ENCODE results near the gene DNAAF8.
"Not testable (repeated sequence)": the region's sequence is repeated elsewhere in the genome, so short reads cannot be mapped to it uniquely, and the experiment has no call there.

The DNAAF8 gene

GRCh38 chr16:4778050-4778392 is 43.7 kb downstream of the DNAAF8 start:
- H3K4me2 ChIP-seq = no peak overlapping the region
- no peak overlapping the region for H3K27ac ChIP-seq
- no peaks in the 10 kb centered on the region for H3K4me1 ChIP-seq (ENCODE audit: low read depth, poor library complexity, severe bottlenecking)
- H2AFZ ChIP-seq (ENCODE audit: low read depth) = no peak overlapping the region
- no peaks in the 10 kb centered on the region for H4K20me1 ChIP-seq (ENCODE audit: insufficient read depth)
- H3K36me3 ChIP-seq (ENCODE audit: insufficient read depth) = no peaks in the 10 kb centered on the region
- H3K27me3 ChIP-seq (ENCODE audit: insufficient read depth, low read depth) = no peaks in the 10 kb centered on the region
- no peak overlapping the region for H3K9ac ChIP-seq
- H3K4me3 ChIP-seq (IDR thresholded peaks at IDR 0.05; ENCODE audit: insufficient read depth, low read depth, low read length) = no peak overlapping the region
- TF ChIP-seq, protein P1, sequence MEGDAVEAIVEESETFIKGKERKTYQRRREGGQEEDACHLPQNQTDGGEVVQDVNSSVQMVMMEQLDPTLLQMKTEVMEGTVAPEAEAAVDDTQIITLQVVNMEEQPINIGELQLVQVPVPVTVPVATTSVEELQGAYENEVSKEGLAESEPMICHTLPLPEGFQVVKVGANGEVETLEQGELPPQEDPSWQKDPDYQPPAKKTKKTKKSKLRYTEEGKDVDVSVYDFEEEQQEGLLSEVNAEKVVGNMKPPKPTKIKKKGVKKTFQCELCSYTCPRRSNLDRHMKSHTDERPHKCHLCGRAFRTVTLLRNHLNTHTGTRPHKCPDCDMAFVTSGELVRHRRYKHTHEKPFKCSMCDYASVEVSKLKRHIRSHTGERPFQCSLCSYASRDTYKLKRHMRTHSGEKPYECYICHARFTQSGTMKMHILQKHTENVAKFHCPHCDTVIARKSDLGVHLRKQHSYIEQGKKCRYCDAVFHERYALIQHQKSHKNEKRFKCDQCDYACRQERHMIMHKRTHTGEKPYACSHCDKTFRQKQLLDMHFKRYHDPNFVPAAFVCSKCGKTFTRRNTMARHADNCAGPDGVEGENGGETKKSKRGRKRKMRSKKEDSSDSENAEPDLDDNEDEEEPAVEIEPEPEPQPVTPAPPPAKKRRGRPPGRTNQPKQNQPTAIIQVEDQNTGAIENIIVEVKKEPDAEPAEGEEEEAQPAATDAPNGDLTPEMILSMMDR (conservative IDR thresholded peaks at IDR 0.05; ENCODE audit: low read depth, low read length) = no peak
- H3K79me2 ChIP-seq (ENCODE audit: insufficient read depth, low read depth) = no peaks in the 10 kb centered on the region

DNA sequence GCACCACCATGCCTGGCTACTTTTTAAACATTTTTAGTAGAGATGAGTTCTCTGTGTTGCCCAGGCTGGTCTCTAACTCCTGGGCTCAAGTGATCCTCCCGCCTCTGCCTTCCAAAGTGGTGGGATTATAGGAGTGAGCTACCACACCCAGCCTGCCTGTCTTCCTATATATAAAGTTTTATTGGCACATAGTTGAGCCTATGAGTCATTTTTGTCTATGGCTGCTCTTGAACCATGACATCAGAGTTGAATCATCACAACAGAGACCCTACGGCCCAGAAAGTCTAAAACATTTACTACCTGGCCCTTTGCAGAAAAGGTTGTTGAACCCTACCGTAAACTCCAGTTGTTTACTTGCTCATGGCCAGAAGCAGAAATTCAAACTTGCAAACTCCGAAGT is 45.9 kb downstream of the DNAAF8 start:
- no peaks in the 10 kb centered on the region for H3K79me2 ChIP-seq (ENCODE audit: insufficient read depth, low read depth)
- H2AFZ ChIP-seq (ENCODE audit: low read depth) = no peak overlapping the region
- no peaks in the 10 kb centered on the region for H3K36me3 ChIP-seq (ENCODE audit: insufficient read depth)
- no peak overlapping the region for H3K4me3 ChIP-seq (IDR thresholded peaks at IDR 0.05; ENCODE audit: insufficient read depth, low read depth, low read length)
- TF ChIP-seq, protein P1 (conservative IDR thresholded peaks at IDR 0.05; ENCODE audit: low read depth, low read length) = no peak
- H4K20me1 ChIP-seq (ENCODE audit: insufficient read depth) = no peaks in the 10 kb centered on the region
- H3K4me1 ChIP-seq (ENCODE audit: low read depth, poor library complexity, severe bottlenecking) = no peaks in the 10 kb centered on the region
- H3K27ac ChIP-seq = no peak overlapping the region
- H3K4me2 ChIP-seq = no peak overlapping the region
- no peak overlapping the region for H3K9ac ChIP-seq
- H3K27me3 ChIP-seq (ENCODE audit: insufficient read depth, low read depth) = no peaks in the 10 kb centered on the region

GRCh38 chr16:4783251-4783950 is 49.1 kb downstream of the DNAAF8 start:
- no peak overlapping the region for H3K4me2 ChIP-seq
- H4K20me1 ChIP-seq (ENCODE audit: insufficient read depth) = no peaks in the 10 kb centered on the region
- H3K27me3 ChIP-seq (ENCODE audit: insufficient read depth, low read depth) = no peaks in the 10 kb centered on the region
- no peak overlapping the region for H3K9ac ChIP-seq
- H3K4me3 ChIP-seq (IDR thresholded peaks at IDR 0.05; ENCODE audit: insufficient read depth, low read depth, low read length) = no peak overlapping the region
- H3K27ac ChIP-seq = no peak overlapping the region
- no peaks in the 10 kb centered on the region for H3K36me3 ChIP-seq (ENCODE audit: insufficient read depth)
- no peak overlapping the region for H2AFZ ChIP-seq (ENCODE audit: low read depth)
- no peaks in the 10 kb centered on the region for H3K4me1 ChIP-seq (ENCODE audit: low read depth, poor library complexity, severe bottlenecking)
- H3K79me2 ChIP-seq (ENCODE audit: insufficient read depth, low read depth) = no peaks in the 10 kb centered on the region
- TF ChIP-seq, protein P1 (conservative IDR thresholded peaks at IDR 0.05; ENCODE audit: low read depth, low read length) = no peak

DNA sequence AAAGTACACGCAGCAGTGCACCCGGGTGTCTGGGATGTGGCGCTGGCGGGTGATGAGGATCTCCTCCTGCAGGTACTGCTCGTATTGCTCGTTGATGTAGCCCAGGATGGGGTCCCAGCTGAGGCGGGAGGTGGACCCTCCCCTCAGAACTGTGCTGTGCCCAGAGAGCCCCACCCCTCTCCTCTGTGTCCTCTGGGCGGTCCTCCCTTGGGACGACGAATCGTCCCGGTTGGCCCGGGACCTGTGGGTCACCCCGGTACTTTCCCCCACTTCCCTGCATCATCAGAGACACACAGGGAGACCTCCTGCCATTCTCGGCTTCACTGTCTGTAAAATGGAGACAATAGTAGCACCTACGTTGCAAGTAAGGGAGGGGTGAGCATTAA is 49.6 kb downstream of the DNAAF8 start:
- no peak overlapping the region for H3K4me3 ChIP-seq (IDR thresholded peaks at IDR 0.05; ENCODE audit: insufficient read depth, low read depth, low read length)
- H2AFZ ChIP-seq (ENCODE audit: low read depth) = no peak overlapping the region
- no peak overlapping the region for H3K4me2 ChIP-seq
- H3K36me3 ChIP-seq (ENCODE audit: insufficient read depth) = no peaks in the 10 kb centered on the region
- H3K9ac ChIP-seq = no peak overlapping the region
- no peaks in the 10 kb centered on the region for H4K20me1 ChIP-seq (ENCODE audit: insufficient read depth)
- H3K27ac ChIP-seq = no peak overlapping the region
- H3K4me1 ChIP-seq (ENCODE audit: low read depth, poor library complexity, severe bottlenecking) = no peaks in the 10 kb centered on the region
- TF ChIP-seq, protein P1 (conservative IDR thresholded peaks at IDR 0.05; ENCODE audit: low read depth, low read length) = no peak
- H3K79me2 ChIP-seq (ENCODE audit: insufficient read depth, low read depth) = no peaks in the 10 kb centered on the region
- no peaks in the 10 kb centered on the region for H3K27me3 ChIP-seq (ENCODE audit: insufficient read depth, low read depth)

GRCh38 chr16:4784444-4784987 is 50.2 kb downstream of the DNAAF8 start:
- H3K4me2 ChIP-seq; H3K27me3 ChIP-seq (ENCODE audit: insufficient read depth, low read depth); H4K20me1 ChIP-seq (ENCODE audit: insufficient read depth); H2AFZ ChIP-seq (ENCODE audit: low read depth); H3K4me1 ChIP-seq (ENCODE audit: low read depth, poor library complexity, severe bottlenecking); H3K79me2 ChIP-seq (ENCODE audit: insufficient read depth, low read depth); H3K4me3 ChIP-seq (IDR thresholded peaks at IDR 0.05; ENCODE audit: insufficient read depth, low read depth, low read length); H3K9ac ChIP-seq; H3K36me3 ChIP-seq (ENCODE audit: insufficient read depth); H3K27ac ChIP-seq: not testable (repeated sequence)
